ENCODE measurements around the gene TRIM13.
"Not testable (repeated sequence)": the region's sequence is repeated elsewhere in the genome, so short reads cannot be mapped to it uniquely, and the experiment has no call there.

Gene TRIM13

GRCh38 chr13:50052478-50052877, 55.6 kb downstream of the TRIM13 start:
- no peak for TF ChIP-seq CTCF (IDR thresholded peaks at IDR 0.05; ENCODE audit: insufficient read depth, low read length, poor library complexity, severe bottlenecking)
- DNase-seq (ENCODE audit: extremely low read depth, insufficient read length), result no peak
- no peaks in the 10 kb centered on the region for H3K27me3 ChIP-seq (replicated peaks; ENCODE audit: control insufficient read depth, insufficient read depth, low read length)
- H3K4me3 ChIP-seq (replicated peaks; ENCODE audit: low read depth, low read length), result no peak overlapping the region
- H3K36me3 ChIP-seq (ENCODE audit: control insufficient read depth, insufficient read depth, low read length), result peaks cover 2% of the 10 kb centered on the region

GRCh38 chr13:50053844-50054243, 57.0 kb downstream of the TRIM13 start:
- Histone ChIP-seq H3K27me3 (replicated peaks; ENCODE audit: control insufficient read depth, insufficient read depth, low read length) (no peaks in the 10 kb centered on the region), H3K4me3 (replicated peaks; ENCODE audit: low read depth, low read length) (no peak overlapping the region), H3K36me3 (ENCODE audit: control insufficient read depth, insufficient read depth, low read length) (peaks cover 3% of the 10 kb centered on the region)
- DNase-seq (ENCODE audit: extremely low read depth, insufficient read length), result no peak
- TF ChIP-seq CTCF (IDR thresholded peaks at IDR 0.05; ENCODE audit: insufficient read depth, low read length, poor library complexity, severe bottlenecking), result no peak

GRCh38 chr13:50055454-50055853, 58.6 kb downstream of the TRIM13 start:
- TF ChIP-seq CTCF (IDR thresholded peaks at IDR 0.05; ENCODE audit: insufficient read depth, low read length, poor library complexity, severe bottlenecking), result no peak
- Histone ChIP-seq H3K36me3 (ENCODE audit: control insufficient read depth, insufficient read depth, low read length) (peaks cover 3% of the 10 kb centered on the region), H3K27me3 (replicated peaks; ENCODE audit: control insufficient read depth, insufficient read depth, low read length) (no peaks in the 10 kb centered on the region), H3K4me3 (replicated peaks; ENCODE audit: low read depth, low read length) (no peak overlapping the region)
- DNase-seq (ENCODE audit: extremely low read depth, insufficient read length), result no peak

- no peak overlapping the region for H3K4me3 ChIP-seq (replicated peaks; ENCODE audit: low read depth, low read length)
- peaks cover 1% of the 10 kb centered on the region for H3K36me3 ChIP-seq (ENCODE audit: control insufficient read depth, insufficient read depth, low read length)
- no peak for TF ChIP-seq CTCF (IDR thresholded peaks at IDR 0.05; ENCODE audit: insufficient read depth, low read length, poor library complexity, severe bottlenecking)
- no peaks in the 10 kb centered on the region for H3K27me3 ChIP-seq (replicated peaks; ENCODE audit: control insufficient read depth, insufficient read depth, low read length)
- no peak for DNase-seq (ENCODE audit: extremely low read depth, insufficient read length)
These were observed 63.9 kb downstream of the TRIM13 start for GRCh38 chr13:50060718-50061117.

- DNase-seq (ENCODE audit: extremely low read depth, insufficient read length); H3K4me3 ChIP-seq (replicated peaks; ENCODE audit: low read depth, low read length); H3K27me3 ChIP-seq (replicated peaks; ENCODE audit: control insufficient read depth, insufficient read depth, low read length); H3K36me3 ChIP-seq (ENCODE audit: control insufficient read depth, insufficient read depth, low read length): not testable (repeated sequence)
These were observed 65.5 kb downstream of the TRIM13 start for GRCh38 chr13:50062336-50062735.

GRCh38 chr13:50065712-50066111, 68.9 kb downstream of the TRIM13 start:
- Histone ChIP-seq H3K36me3 (ENCODE audit: control insufficient read depth, insufficient read depth, low read length) (peaks cover 2% of the 10 kb centered on the region), H3K4me3 (replicated peaks; ENCODE audit: low read depth, low read length) (no peak overlapping the region), H3K27me3 (replicated peaks; ENCODE audit: control insufficient read depth, insufficient read depth, low read length) (no peaks in the 10 kb centered on the region)
- no peak for DNase-seq (ENCODE audit: extremely low read depth, insufficient read length)
- no peak for TF ChIP-seq CTCF (IDR thresholded peaks at IDR 0.05; ENCODE audit: insufficient read depth, low read length, poor library complexity, severe bottlenecking)
